ENCODE data around the gene NDUFV2. TPM values are rescaled to one million over a fixed set of nuclear protein-coding genes. Genes with fewer than 3 reads are reported as not detected.

The NDUFV2 gene
- total and polyA plus RNA-seq, 2 of the 8 experiments (the other 6 are each of a cell fraction or from before 2014, with no cell fraction given), result 90.8 to 191 TPM

- TF ChIP-seq, protein P1, sequence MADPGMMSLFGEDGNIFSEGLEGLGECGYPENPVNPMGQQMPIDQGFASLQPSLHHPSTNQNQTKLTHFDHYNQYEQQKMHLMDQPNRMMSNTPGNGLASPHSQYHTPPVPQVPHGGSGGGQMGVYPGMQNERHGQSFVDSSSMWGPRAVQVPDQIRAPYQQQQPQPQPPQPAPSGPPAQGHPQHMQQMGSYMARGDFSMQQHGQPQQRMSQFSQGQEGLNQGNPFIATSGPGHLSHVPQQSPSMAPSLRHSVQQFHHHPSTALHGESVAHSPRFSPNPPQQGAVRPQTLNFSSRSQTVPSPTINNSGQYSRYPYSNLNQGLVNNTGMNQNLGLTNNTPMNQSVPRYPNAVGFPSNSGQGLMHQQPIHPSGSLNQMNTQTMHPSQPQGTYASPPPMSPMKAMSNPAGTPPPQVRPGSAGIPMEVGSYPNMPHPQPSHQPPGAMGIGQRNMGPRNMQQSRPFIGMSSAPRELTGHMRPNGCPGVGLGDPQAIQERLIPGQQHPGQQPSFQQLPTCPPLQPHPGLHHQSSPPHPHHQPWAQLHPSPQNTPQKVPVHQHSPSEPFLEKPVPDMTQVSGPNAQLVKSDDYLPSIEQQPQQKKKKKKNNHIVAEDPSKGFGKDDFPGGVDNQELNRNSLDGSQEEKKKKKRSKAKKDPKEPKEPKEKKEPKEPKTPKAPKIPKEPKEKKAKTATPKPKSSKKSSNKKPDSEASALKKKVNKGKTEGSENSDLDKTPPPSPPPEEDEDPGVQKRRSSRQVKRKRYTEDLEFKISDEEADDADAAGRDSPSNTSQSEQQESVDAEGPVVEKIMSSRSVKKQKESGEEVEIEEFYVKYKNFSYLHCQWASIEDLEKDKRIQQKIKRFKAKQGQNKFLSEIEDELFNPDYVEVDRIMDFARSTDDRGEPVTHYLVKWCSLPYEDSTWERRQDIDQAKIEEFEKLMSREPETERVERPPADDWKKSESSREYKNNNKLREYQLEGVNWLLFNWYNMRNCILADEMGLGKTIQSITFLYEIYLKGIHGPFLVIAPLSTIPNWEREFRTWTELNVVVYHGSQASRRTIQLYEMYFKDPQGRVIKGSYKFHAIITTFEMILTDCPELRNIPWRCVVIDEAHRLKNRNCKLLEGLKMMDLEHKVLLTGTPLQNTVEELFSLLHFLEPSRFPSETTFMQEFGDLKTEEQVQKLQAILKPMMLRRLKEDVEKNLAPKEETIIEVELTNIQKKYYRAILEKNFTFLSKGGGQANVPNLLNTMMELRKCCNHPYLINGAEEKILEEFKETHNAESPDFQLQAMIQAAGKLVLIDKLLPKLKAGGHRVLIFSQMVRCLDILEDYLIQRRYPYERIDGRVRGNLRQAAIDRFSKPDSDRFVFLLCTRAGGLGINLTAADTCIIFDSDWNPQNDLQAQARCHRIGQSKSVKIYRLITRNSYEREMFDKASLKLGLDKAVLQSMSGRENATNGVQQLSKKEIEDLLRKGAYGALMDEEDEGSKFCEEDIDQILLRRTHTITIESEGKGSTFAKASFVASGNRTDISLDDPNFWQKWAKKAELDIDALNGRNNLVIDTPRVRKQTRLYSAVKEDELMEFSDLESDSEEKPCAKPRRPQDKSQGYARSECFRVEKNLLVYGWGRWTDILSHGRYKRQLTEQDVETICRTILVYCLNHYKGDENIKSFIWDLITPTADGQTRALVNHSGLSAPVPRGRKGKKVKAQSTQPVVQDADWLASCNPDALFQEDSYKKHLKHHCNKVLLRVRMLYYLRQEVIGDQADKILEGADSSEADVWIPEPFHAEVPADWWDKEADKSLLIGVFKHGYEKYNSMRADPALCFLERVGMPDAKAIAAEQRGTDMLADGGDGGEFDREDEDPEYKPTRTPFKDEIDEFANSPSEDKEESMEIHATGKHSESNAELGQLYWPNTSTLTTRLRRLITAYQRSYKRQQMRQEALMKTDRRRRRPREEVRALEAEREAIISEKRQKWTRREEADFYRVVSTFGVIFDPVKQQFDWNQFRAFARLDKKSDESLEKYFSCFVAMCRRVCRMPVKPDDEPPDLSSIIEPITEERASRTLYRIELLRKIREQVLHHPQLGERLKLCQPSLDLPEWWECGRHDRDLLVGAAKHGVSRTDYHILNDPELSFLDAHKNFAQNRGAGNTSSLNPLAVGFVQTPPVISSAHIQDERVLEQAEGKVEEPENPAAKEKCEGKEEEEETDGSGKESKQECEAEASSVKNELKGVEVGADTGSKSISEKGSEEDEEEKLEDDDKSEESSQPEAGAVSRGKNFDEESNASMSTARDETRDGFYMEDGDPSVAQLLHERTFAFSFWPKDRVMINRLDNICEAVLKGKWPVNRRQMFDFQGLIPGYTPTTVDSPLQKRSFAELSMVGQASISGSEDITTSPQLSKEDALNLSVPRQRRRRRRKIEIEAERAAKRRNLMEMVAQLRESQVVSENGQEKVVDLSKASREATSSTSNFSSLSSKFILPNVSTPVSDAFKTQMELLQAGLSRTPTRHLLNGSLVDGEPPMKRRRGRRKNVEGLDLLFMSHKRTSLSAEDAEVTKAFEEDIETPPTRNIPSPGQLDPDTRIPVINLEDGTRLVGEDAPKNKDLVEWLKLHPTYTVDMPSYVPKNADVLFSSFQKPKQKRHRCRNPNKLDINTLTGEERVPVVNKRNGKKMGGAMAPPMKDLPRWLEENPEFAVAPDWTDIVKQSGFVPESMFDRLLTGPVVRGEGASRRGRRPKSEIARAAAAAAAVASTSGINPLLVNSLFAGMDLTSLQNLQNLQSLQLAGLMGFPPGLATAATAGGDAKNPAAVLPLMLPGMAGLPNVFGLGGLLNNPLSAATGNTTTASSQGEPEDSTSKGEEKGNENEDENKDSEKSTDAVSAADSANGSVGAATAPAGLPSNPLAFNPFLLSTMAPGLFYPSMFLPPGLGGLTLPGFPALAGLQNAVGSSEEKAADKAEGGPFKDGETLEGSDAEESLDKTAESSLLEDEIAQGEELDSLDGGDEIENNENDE (IDR thresholded peaks at IDR 0.05; ENCODE audit: insufficient replicate concordance, low read length), result no peak
- TF ChIP-seq CHD1 (IDR thresholded peaks at IDR 0.05; ENCODE audit: low read depth, low read length) (no peak), ASH2L (IDR thresholded peaks at IDR 0.05; ENCODE audit: low read length) (no peak), RNF2 (IDR thresholded peaks at IDR 0.05; ENCODE audit: borderline replicate concordance, low read depth, low read length, missing control alignments, poor library complexity, severe bottlenecking) (no peak), SP4 (IDR thresholded peaks at IDR 0.05; ENCODE audit: low read length) (no peak), ZNF274 (IDR thresholded peaks at IDR 0.05; ENCODE audit: borderline replicate concordance, extremely low read depth, low read length) (no peak), HDAC2 (IDR thresholded peaks at IDR 0.05; ENCODE audit: borderline replicate concordance in 1 of 2, low read depth in 2 of 2, low read length in 2 of 2) (no peak)
- TF ChIP-seq, protein P2, sequence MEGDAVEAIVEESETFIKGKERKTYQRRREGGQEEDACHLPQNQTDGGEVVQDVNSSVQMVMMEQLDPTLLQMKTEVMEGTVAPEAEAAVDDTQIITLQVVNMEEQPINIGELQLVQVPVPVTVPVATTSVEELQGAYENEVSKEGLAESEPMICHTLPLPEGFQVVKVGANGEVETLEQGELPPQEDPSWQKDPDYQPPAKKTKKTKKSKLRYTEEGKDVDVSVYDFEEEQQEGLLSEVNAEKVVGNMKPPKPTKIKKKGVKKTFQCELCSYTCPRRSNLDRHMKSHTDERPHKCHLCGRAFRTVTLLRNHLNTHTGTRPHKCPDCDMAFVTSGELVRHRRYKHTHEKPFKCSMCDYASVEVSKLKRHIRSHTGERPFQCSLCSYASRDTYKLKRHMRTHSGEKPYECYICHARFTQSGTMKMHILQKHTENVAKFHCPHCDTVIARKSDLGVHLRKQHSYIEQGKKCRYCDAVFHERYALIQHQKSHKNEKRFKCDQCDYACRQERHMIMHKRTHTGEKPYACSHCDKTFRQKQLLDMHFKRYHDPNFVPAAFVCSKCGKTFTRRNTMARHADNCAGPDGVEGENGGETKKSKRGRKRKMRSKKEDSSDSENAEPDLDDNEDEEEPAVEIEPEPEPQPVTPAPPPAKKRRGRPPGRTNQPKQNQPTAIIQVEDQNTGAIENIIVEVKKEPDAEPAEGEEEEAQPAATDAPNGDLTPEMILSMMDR (IDR thresholded peaks at IDR 0.05; ENCODE audit: control extremely low read depth in 1 of 3, insufficient read depth in 1 of 3, low read depth in 1 of 3, low read length in 3 of 3), result no peak
These were observed 22.3 kb downstream of the NDUFV2 start (continued) for GRCh38 chr18:9124824-9125223.
